ENCODE measurements around the gene TRIP13.
"Not testable (repeated sequence)": the region's sequence is repeated elsewhere in the genome, so short reads cannot be mapped to it uniquely, and the experiment has no call there.

The TRIP13 gene

GRCh38 chr5:918717-919116 lies 26.0 kb downstream of the TRIP13 start:
- not testable (repeated sequence) for H3K9me3 ChIP-seq (replicated peaks; ENCODE audit: low read length); H3K36me3 ChIP-seq (ENCODE audit: insufficient read depth, low read length); H3K4me2 ChIP-seq (ENCODE audit: low read length)

DNA sequence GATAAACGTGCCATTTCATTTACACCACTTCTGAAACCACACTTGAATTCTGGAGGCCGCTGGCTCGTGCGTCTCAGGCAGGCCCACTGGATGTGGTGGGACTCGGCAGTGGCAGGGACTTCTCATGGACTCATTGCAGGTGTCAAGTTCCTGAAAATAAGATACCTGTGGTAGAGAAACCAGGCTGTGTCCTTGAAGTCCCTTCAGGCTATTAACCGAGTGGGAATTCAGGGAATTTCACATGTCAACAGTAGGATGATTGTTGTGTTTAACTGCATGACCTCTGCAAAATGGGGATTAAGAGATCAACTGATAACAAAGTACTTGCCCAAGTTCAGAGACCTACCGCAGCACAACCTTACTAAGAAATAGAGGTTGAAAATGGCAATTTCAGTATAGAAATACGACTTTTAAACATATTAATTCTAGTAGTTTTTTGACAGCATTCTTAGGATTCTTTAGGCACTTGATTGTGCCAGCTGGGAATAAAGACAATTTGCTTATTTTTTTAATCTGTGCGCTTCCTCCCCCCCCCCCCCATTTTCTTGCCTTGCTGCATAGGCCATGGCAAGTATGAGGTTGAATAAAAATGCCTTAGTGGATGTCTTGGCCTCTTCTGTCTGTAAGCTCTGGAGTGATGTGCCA lies 26.8 kb downstream of the TRIP13 start:
- Histone ChIP-seq H3K9me3 (replicated peaks; ENCODE audit: low read length) (no peaks in the 10 kb centered on the region), H3K4me3 (ENCODE audit: low read length) (no peak overlapping the region), H3K36me3 (ENCODE audit: insufficient read depth, low read length) (peaks cover 4% of the 10 kb centered on the region), H3K9ac (ENCODE audit: low read depth, low read length) (no peak overlapping the region), H3K4me2 (ENCODE audit: low read length) (no peak overlapping the region), H3K27me3 (ENCODE audit: control insufficient read depth, insufficient read depth, low read length) (no peaks in the 10 kb centered on the region), H3K4me1 (ENCODE audit: control insufficient read depth, insufficient read depth, low read length) (no peaks in the 10 kb centered on the region)

More at GRCh38 chr5:918717-919116, 26.0 kb downstream of the TRIP13 start:
- H3K4me1 ChIP-seq (ENCODE audit: control insufficient read depth, insufficient read depth, low read length); H3K9ac ChIP-seq (ENCODE audit: low read depth, low read length); H3K4me3 ChIP-seq (ENCODE audit: low read length); H3K27me3 ChIP-seq (ENCODE audit: control insufficient read depth, insufficient read depth, low read length): not testable (repeated sequence)

- no peak overlapping the region for H3K4me2 ChIP-seq (ENCODE audit: low read length)
- no peak overlapping the region for H3K9ac ChIP-seq (ENCODE audit: low read depth, low read length)
- no peaks in the 10 kb centered on the region for H3K36me3 ChIP-seq (ENCODE audit: insufficient read depth, low read length)
- no peaks in the 10 kb centered on the region for H3K9me3 ChIP-seq (replicated peaks; ENCODE audit: low read length)
- no peak overlapping the region for H3K4me3 ChIP-seq (ENCODE audit: low read length)
- H3K27me3 ChIP-seq (ENCODE audit: control insufficient read depth, insufficient read depth, low read length): peaks cover under 1% of the 10 kb centered on the region
- no peaks in the 10 kb centered on the region for H3K4me1 ChIP-seq (ENCODE audit: control insufficient read depth, insufficient read depth, low read length)
Observed at GRCh38 chr5:920321-920720, 27.6 kb downstream of the TRIP13 start.

- no peak overlapping the region for H3K9ac ChIP-seq (ENCODE audit: low read depth, low read length)
- no peaks in the 10 kb centered on the region for H3K9me3 ChIP-seq (replicated peaks; ENCODE audit: low read length)
- H3K4me1 ChIP-seq (ENCODE audit: control insufficient read depth, insufficient read depth, low read length): peaks cover 2% of the 10 kb centered on the region
- no peak overlapping the region for H3K4me2 ChIP-seq (ENCODE audit: low read length)
- no peaks in the 10 kb centered on the region for H3K36me3 ChIP-seq (ENCODE audit: insufficient read depth, low read length)
- H3K27me3 ChIP-seq (ENCODE audit: control insufficient read depth, insufficient read depth, low read length): peaks cover 11% of the 10 kb centered on the region
- no peak overlapping the region for H3K4me3 ChIP-seq (ENCODE audit: low read length)
Observed at GRCh38 chr5:921456-922435, 29.1 kb downstream of the TRIP13 start.

DNA sequence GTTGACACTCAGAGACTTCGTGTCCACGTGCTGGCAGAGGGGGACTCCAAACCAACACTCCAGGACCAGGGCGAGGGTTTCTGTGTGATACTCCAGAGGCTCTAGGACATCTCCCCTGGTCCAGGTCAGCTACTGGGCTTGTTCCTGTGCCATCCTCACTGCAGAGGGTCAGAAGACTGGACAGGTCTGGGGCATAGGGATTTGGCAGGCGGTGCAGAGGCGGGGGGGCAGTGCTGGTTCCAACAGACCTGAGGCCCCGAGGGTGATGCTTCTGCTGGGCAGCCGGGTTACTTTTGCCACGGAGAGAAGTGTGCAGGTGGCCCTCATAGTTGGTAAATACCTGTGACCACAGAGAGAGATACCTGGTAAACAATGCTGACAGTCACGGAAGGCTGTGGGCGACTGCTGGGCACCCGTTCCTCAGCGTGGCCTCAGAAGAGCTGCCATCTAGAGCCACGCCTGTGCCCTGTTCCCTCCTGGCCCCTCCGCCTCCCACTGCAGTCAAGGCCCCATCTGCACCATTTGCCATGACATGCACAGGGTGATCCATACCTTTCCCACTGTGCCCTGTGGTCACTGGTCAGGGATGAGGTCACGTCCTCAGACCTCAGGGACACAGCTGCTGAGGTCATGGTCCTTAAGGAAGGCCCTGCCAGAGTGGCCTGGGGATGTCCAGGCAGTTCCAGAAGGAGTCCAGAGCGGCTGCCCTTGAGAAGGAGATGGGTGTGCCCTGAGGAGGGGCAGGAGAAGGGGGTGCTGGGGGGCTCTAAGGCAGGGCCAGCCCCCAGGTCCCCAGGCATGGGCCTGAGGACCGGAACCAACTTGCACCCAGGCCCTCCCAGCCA lies 30.0 kb downstream of the TRIP13 start:
- no peaks in the 10 kb centered on the region for H3K36me3 ChIP-seq (ENCODE audit: insufficient read depth, low read length)
- peaks cover 11% of the 10 kb centered on the region for H3K27me3 ChIP-seq (ENCODE audit: control insufficient read depth, insufficient read depth, low read length)
- H3K9me3 ChIP-seq (replicated peaks; ENCODE audit: low read length): no peaks in the 10 kb centered on the region
- no peak overlapping the region for H3K9ac ChIP-seq (ENCODE audit: low read depth, low read length)
- no peak overlapping the region for H3K4me3 ChIP-seq (ENCODE audit: low read length)
- H3K4me2 ChIP-seq (ENCODE audit: low read length): no peak overlapping the region
- H3K4me1 ChIP-seq (ENCODE audit: control insufficient read depth, insufficient read depth, low read length): peaks cover 4% of the 10 kb centered on the region

GRCh38 chr5:923281-923873 lies 30.7 kb downstream of the TRIP13 start:
- Histone ChIP-seq H3K4me2 (ENCODE audit: low read length) (no peak overlapping the region), H3K9ac (ENCODE audit: low read depth, low read length) (no peak overlapping the region), H3K9me3 (replicated peaks; ENCODE audit: low read length) (no peaks in the 10 kb centered on the region), H3K4me3 (ENCODE audit: low read length) (no peak overlapping the region), H3K27me3 (ENCODE audit: control insufficient read depth, insufficient read depth, low read length) (peaks cover 11% of the 10 kb centered on the region), H3K4me1 (ENCODE audit: control insufficient read depth, insufficient read depth, low read length) (peaks cover 4% of the 10 kb centered on the region), H3K36me3 (ENCODE audit: insufficient read depth, low read length) (no peaks in the 10 kb centered on the region)

- Histone ChIP-seq H3K9me3 (replicated peaks; ENCODE audit: low read length) (no peaks in the 10 kb centered on the region), H3K4me1 (ENCODE audit: control insufficient read depth, insufficient read depth, low read length) (peaks cover 4% of the 10 kb centered on the region), H3K4me3 (ENCODE audit: low read length) (peak overlapping the region; percentile 40), H3K9ac (ENCODE audit: low read depth, low read length) (no peak overlapping the region), H3K4me2 (ENCODE audit: low read length) (peak overlapping the region; percentile 69), H3K36me3 (ENCODE audit: insufficient read depth, low read length) (no peaks in the 10 kb centered on the region), H3K27me3 (ENCODE audit: control insufficient read depth, insufficient read depth, low read length) (peaks cover 22% of the 10 kb centered on the region)
Observed at GRCh38 chr5:926417-927171, 33.9 kb downstream of the TRIP13 start.

DNA sequence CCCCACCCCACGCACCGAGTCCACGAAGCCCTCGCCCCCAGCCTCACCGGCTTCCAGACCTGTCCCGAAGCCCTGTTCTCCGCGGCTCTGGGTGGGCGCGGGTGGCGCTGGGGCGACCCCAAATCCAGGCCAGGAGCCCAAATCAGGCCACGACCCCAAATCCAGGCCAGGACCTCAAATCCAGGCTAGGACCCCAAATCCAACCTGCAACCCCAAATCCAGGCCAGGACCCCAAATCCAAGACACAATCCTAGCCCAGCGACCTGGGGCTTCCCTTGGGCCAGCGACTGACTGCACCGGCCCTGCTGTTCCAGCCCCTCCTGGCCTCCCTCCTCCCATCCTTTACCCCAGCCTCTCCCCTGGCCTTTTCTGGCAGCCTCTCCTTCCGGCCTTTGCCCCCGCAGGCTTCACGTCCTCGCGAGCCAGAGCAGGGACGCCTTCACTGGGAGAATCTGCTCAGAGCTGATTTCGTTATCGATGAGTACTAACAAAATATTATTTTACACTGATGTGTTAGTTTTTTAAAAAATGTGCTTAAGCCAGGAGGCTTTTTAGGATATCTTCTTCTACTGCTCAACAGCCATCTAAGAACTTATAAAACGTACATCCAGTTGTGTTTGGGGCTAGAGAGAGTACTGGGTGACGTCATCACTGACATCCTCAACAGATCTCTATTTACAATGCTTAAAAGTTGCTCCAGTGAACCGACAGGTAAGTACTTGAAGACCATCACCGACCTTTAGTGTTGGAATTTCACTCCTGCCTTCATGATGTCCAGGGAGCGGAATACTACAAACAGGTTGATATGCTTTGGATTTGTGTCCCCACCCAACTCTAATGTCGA lies 34.7 kb downstream of the TRIP13 start:
- Histone ChIP-seq H3K36me3 (ENCODE audit: insufficient read depth, low read length) (no peaks in the 10 kb centered on the region), H3K4me1 (ENCODE audit: control insufficient read depth, insufficient read depth, low read length) (peaks cover 4% of the 10 kb centered on the region), H3K4me2 (ENCODE audit: low read length) (peak overlapping the region; percentile 69), H3K9me3 (replicated peaks; ENCODE audit: low read length) (no peaks in the 10 kb centered on the region), H3K27me3 (ENCODE audit: control insufficient read depth, insufficient read depth, low read length) (peaks cover 30% of the 10 kb centered on the region), H3K9ac (ENCODE audit: low read depth, low read length) (no peak overlapping the region), H3K4me3 (ENCODE audit: low read length) (no peak overlapping the region)

DNA sequence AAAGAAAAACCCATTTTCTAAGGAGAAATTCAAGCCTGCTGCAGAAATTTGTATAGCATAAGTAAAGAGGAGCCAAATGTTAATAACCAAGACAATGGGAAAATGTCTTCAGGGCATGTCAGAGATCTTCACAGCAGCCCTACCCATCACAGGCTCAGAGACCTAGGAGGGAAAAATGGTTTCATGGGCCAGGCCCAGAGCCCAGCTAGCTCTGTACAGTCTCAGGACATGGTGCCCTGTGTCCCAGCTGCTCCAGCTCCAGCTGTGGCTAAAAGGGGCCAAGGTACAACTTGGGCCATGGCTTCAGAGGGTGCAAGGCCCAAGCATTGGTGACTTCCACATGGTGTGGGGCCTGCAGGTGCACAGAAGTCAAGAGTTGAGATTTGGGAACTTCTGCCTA lies 36.5 kb downstream of the TRIP13 start:
- not testable (repeated sequence) for H3K36me3 ChIP-seq (ENCODE audit: insufficient read depth, low read length); H3K9me3 ChIP-seq (replicated peaks; ENCODE audit: low read length); H3K4me3 ChIP-seq (ENCODE audit: low read length); H3K4me2 ChIP-seq (ENCODE audit: low read length); H3K9ac ChIP-seq (ENCODE audit: low read depth, low read length); H3K4me1 ChIP-seq (ENCODE audit: control insufficient read depth, insufficient read depth, low read length)
- H3K27me3 ChIP-seq (ENCODE audit: control insufficient read depth, insufficient read depth, low read length): peaks cover 38% of the 10 kb centered on the region

DNA sequence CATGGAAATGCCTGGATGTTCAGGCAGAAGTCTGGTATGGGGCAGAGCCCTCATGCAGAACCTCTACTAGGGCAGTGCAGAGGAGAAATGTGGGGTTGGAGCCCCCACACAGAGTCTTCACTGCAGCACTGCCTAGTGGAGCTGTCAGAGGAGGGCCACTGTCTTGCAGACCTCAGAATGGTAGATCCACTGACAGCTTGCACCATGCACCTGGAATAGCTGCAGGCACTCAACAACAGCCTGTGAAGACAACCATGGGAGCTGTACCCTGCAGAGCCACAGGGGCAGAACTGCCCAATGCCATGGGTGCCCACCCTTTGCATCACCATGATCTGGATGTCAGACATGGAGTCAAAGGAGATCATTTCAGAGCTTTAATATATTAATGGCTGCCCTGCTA lies 36.9 kb downstream of the TRIP13 start:
- Histone ChIP-seq H3K4me3 (ENCODE audit: low read length) (no peak overlapping the region), H3K27me3 (ENCODE audit: control insufficient read depth, insufficient read depth, low read length) (peaks cover 38% of the 10 kb centered on the region), H3K9ac (ENCODE audit: low read depth, low read length) (no peak overlapping the region)

More for the DNA sequence above, 36.9 kb downstream of the TRIP13 start:
- Histone ChIP-seq H3K4me1 (ENCODE audit: control insufficient read depth, insufficient read depth, low read length) (peaks cover 4% of the 10 kb centered on the region), H3K9me3 (replicated peaks; ENCODE audit: low read length) (no peaks in the 10 kb centered on the region), H3K4me2 (ENCODE audit: low read length) (no peak overlapping the region), H3K36me3 (ENCODE audit: insufficient read depth, low read length) (no peaks in the 10 kb centered on the region)

Measured in skeletal muscle satellite cell (primary cell).